ENCODE results near the gene ANO5.

Gene ANO5, protein sequence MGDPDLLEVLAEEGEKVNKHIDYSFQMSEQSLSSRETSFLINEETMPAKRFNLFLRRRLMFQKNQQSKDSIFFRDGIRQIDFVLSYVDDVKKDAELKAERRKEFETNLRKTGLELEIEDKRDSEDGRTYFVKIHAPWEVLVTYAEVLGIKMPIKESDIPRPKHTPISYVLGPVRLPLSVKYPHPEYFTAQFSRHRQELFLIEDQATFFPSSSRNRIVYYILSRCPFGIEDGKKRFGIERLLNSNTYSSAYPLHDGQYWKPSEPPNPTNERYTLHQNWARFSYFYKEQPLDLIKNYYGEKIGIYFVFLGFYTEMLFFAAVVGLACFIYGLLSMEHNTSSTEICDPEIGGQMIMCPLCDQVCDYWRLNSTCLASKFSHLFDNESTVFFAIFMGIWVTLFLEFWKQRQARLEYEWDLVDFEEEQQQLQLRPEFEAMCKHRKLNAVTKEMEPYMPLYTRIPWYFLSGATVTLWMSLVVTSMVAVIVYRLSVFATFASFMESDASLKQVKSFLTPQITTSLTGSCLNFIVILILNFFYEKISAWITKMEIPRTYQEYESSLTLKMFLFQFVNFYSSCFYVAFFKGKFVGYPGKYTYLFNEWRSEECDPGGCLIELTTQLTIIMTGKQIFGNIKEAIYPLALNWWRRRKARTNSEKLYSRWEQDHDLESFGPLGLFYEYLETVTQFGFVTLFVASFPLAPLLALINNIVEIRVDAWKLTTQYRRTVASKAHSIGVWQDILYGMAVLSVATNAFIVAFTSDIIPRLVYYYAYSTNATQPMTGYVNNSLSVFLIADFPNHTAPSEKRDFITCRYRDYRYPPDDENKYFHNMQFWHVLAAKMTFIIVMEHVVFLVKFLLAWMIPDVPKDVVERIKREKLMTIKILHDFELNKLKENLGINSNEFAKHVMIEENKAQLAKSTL

DNA sequence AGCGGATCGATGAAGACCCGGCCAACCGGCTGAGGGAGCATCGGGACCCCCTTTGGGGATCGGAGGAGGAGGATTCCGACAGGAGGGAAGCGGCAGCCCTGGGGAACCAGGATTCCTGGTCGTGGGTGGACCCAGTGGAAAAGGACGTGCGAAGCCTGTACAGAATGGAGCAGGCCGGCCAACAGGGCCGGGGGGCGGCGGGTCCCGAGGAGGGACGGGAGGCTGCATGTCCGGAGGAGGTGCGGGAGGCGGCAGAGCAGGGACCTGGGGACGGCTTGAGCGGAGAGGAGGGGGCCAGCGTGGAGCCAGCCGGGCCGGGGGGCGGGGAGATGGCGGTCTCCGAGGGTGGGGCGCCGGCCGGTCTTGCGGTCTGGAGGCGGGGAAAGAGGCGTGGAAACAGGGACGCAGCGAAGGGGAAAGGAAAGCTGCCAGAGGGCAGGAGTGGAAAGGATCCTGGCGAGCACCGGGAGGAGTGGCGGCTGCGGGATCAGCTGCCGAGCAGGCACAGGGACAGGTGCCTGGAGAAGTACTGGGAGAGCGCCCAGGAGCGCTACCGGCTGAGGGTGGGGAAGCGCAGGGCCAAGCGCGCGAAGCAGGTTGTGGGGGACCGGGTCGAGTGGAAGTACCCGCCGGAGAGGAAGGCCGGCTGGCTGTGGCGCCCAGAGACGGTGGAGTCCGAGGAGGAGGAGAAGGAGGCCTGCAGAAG is at the start of gene ANO5:
Gene ANO5, plus strand, starts transcription at position 444 of the 706 bp plus-strand sequence. CDS start 408 bp downstream, outside the sequence.
- no peak for DNase-seq (ENCODE audit: low read depth in 2 of 2)

DNA sequence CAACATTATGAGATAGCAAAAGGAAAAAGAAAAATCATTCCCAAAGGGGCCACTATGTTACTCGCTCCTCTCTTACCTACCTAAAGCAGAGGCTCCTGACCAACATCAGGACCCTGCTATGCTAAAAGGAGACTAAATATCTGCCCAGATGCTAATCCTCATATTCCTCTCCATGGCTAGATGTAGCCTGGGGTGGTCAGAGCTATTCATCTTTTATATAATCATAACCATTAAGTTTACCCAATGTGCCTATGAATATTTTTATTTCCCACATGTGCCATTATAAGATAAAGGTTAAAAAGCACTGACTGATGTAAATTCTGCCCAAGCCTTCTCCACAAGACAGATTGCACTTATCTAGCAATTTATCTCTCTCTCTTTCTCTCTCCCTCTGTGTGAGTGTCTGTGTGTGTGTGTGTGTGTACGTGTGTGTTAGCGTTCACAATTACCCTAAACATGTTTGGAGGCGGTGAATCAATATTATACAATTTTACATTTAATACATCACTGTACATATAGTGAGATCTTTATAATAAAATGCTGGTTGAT is 41.2 kb upstream of the ANO5 start:
- DNase-seq (ENCODE audit: low read depth in 2 of 2) = no peak

DNA sequence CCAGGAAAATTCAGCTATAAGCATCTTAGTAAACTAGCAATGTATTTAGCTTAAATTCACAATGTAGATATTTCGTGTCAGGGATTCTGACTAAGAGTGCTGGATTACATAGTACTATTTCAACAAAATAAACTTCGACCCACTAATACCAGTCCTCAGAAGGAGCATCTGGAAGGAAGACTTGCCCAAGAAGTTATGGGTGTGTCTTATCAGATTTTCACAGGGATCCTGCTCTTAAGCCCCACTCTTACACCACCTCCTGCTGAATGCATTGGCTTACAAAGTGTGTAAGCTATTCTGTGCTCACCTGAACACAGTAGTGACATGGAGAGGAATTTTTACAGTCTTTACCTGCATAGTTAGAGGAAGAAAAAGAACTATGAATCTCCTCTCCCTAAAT is 35.4 kb upstream of the ANO5 start:
- DNase-seq (ENCODE audit: low read depth in 2 of 2) = no peak

GRCh38 chr11:22161489-22161888 is 31.4 kb upstream of the ANO5 start:
- DNase-seq (ENCODE audit: low read depth in 2 of 2) = no peak

GRCh38 chr11:22162756-22163155 is 30.1 kb upstream of the ANO5 start:
- no peak for DNase-seq (ENCODE audit: low read depth in 2 of 2)

DNA sequence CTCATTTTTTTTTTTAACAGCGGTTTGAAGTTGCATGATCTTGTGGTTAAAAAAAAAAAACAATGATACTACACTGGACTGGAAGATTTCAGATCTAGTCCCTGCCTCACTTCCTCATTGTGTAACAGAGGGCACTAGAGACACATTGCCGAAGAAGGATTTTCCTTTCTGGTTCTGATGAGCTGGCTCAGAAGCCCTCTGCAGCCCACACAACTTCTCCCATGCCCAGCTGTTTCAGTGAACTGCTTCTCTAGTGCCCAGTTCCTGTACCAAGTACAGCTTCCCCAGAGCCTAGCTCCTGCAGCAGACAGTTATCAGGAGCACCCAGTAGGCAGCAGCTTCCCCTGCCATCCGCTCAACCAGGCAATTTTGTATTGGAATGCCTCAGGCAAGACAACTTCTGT is 29.5 kb upstream of the ANO5 start:
- no peak for DNase-seq (ENCODE audit: low read depth in 2 of 2)

- DNase-seq (ENCODE audit: low read depth in 2 of 2) = no peak
Observed at GRCh38 chr11:22165087-22165486, 27.8 kb upstream of the ANO5 start.

GRCh38 chr11:22165759-22166513 is 26.9 kb upstream of the ANO5 start:
- DNase-seq (ENCODE audit: low read depth in 2 of 2) = no peak

- DNase-seq (ENCODE audit: low read depth in 2 of 2) = no peak
Observed at GRCh38 chr11:22169833-22170232, 23.1 kb upstream of the ANO5 start.

GRCh38 chr11:22173532-22173931 is 19.4 kb upstream of the ANO5 start:
- no peak for DNase-seq (ENCODE audit: low read depth in 2 of 2)

DNA sequence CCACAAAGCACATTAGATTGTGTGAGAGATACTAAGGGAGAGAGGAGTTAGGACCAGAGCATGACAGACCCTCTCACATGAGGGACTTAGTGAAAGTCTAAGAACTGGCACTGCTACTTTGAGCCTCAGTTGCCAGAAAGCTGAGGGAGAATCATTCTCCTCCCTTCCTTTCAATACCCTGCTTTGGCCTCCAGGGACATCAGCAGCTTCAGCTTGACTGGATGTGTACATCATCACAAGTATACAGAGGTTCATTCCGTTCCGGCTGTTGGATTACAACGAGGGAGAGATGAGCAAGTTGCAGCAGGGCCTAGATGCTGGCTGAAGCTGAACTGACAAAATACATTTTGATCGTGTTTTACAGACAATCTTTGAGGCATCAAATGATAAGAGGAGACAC is 15.7 kb upstream of the ANO5 start:
- DNase-seq (ENCODE audit: low read depth in 2 of 2) = no peak

DNA sequence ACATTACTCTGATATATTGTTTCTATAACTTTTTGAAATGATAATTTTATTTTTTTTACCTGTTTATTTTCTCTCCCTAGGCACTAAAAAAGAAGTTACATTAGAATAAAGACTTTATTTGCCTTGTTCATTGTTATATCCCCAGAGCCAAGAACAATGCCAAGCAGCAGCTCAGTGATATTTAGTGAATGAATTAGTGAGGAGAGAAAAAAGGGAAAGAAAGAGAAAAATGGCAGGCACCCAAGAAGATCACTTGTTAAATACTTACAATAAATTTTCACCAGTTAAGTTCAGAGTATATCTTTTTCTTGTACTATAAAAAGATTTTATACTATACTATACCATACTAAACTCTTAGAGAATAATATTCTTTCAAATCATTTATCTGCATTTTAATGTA is 13.3 kb upstream of the ANO5 start:
- no peak for DNase-seq (ENCODE audit: low read depth in 2 of 2)

GRCh38 chr11:22180131-22180530 is 12.8 kb upstream of the ANO5 start:
- no peak for DNase-seq (ENCODE audit: low read depth in 2 of 2)

DNA sequence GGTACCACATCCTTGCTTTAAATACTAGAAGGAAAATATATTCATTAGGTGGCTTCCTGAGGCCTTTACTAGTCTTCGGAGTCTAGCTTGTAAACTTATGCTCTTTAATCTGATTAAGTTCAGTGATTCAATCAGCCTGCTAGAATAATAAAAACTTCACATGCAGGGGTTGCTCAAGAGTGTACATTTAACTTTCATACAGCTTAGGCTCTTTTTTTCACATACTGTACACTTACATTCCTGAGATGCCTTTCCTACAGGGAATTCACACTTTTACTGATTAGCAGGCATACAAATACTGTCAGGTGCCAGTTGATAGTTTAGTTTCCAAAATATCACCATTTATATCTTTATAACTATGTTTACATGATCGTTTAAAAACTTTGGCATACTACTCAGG is 3.2 kb upstream of the ANO5 start:
- no peak for DNase-seq (ENCODE audit: low read depth in 2 of 2)

GRCh38 chr11:22190827-22191463 is 1.9 kb upstream of the ANO5 start:
- no peak for DNase-seq (ENCODE audit: low read depth in 2 of 2)

DNA sequence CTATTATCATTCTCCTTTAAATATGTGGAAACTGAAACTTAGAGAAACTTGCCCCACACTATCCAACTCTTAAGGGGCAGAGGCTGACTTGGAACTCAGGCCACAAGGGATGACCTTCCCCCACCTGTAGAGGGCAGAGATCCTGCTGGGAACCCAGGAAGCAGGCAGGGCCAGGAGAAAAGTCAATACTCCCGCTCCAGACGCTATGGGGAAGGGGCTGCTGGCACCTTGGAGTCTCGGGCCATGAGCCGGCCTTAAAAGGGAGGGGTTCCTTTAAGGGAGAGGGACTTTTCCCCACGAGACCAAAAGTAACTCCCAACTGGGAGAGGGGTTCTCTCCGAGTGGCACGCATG is 620 bp upstream of the ANO5 start:
- no peak for DNase-seq (ENCODE audit: low read depth in 2 of 2)

DNA sequence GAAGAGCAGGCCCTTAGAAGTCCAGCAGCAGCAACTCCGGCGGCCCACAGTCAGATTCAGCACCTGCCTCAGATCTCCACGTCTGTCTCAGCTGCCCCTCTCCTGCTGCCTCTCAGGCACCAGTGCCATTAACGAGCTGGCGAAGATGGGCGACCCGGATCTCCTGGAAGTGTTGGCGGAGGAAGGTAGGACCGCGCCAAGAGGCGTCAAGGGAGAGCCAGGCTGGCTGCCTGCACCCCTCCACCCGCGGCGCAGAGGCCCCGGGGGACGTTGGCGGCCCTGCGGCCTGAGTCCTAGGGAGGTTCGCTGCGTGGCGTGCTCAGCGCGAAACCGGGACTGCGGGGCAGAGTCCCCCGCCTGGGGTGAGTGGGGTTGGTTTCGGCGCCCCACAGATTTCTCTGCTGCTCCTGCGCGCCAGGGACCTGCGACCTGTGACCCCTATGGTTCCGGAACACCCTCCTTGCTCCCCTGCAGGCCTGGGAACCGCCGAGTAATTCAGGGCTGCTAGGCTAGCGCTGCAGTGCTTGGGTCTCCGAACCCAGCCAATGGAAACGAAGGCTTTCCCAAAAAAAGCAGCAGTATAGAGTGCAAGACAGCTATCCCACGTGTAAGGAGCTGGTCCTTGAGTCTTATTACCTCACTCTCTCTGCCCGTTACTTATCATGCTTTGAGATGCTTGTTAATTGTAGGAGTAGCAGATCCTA is 615 bp downstream of the ANO5 start:
- DNase-seq (ENCODE audit: low read depth in 2 of 2) = no peak

DNA sequence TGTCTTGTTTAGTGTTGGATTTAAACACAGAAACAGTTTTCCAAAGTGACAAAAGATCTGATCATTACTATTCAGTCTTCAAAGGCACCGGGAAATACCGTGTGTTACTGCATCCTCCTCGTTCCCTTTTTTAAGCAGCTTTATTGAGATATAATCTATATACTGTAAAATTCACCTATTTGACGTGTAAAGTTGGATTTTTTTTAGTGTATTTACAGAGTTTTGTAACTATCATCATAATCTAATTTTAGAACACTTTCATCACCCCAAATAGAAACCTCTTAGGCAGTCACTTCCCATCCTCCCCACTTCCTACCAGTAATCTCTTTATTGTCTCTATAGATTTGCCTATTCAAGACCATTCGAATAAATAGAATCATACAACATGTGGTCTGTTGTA is 1.4 kb downstream of the ANO5 start:
- no peak for DNase-seq (ENCODE audit: low read depth in 2 of 2)

- no peak for DNase-seq (ENCODE audit: low read depth in 2 of 2)
Observed at GRCh38 chr11:22194907-22195306, 2.0 kb downstream of the ANO5 start.
